ENCODE results near the gene GALNT14.

The GALNT14 gene

GRCh38 chr2:30948130-30948529 is 190.1 kb downstream of the GALNT14 start:
- H3K27me3 ChIP-seq, result no peaks in the 10 kb centered on the region
- no peak overlapping the region for H3K4me3 ChIP-seq
- H3K9ac ChIP-seq, result no peak overlapping the region
- H3K4me2 ChIP-seq, result no peak overlapping the region
- H4K20me1 ChIP-seq, result no peaks in the 10 kb centered on the region
- peaks cover 16% of the 10 kb centered on the region; the same call in 1 of the 2 replicates for H3K9me3 ChIP-seq
- no peak overlapping the region for H3K27ac ChIP-seq
- peaks cover 15% of the 10 kb centered on the region for H3K4me1 ChIP-seq
- peaks cover 94% of the 10 kb centered on the region for H3K36me3 ChIP-seq
- no peak for TF ChIP-seq Cebpa-rat (IDR thresholded peaks at IDR 0.05)

GRCh38 chr2:30947686-30948085 is 190.6 kb downstream of the GALNT14 start:
- peaks cover 19% of the 10 kb centered on the region for H3K4me1 ChIP-seq
- peaks cover 94% of the 10 kb centered on the region for H3K36me3 ChIP-seq
- no peak overlapping the region for H3K9ac ChIP-seq
- no peak overlapping the region for H3K4me3 ChIP-seq
- no peaks in the 10 kb centered on the region for H3K27me3 ChIP-seq
- no peak for TF ChIP-seq Cebpa-rat (IDR thresholded peaks at IDR 0.05)
- no peak overlapping the region for H3K27ac ChIP-seq
- no peaks in the 10 kb centered on the region for H4K20me1 ChIP-seq
- peaks cover 16% of the 10 kb centered on the region; the same call in 1 of the 2 replicates for H3K9me3 ChIP-seq
- no peak overlapping the region for H3K4me2 ChIP-seq

GRCh38 chr2:30942419-30942818 is 195.8 kb downstream of the GALNT14 start:
- H3K9me3 ChIP-seq, result no peaks in the 10 kb centered on the region
- H3K4me3 ChIP-seq, result no peak overlapping the region
- no peak for TF ChIP-seq Cebpa-rat (IDR thresholded peaks at IDR 0.05)
- peaks cover 100% of the 10 kb centered on the region for H3K36me3 ChIP-seq
- no peaks in the 10 kb centered on the region for H4K20me1 ChIP-seq
- peaks cover 15% of the 10 kb centered on the region; the same call in 1 of the 2 replicates for H3K4me1 ChIP-seq
- H3K9ac ChIP-seq, result no peak overlapping the region
- H3K27ac ChIP-seq, result no peak overlapping the region
- no peaks in the 10 kb centered on the region for H3K27me3 ChIP-seq
- no peak overlapping the region for H3K4me2 ChIP-seq

- Histone ChIP-seq H3K4me3 (no peak overlapping the region), H3K27ac (no peak overlapping the region), H3K27me3 (no peaks in the 10 kb centered on the region), H3K4me2 (no peak overlapping the region), H3K36me3 (peaks cover 100% of the 10 kb centered on the region), H4K20me1 (no peaks in the 10 kb centered on the region), H3K9me3 (no peaks in the 10 kb centered on the region), H3K9ac (no peak overlapping the region), H3K4me1 (peaks cover 15% of the 10 kb centered on the region; the same call in 1 of the 2 replicates)
- no peak for TF ChIP-seq Cebpa-rat (IDR thresholded peaks at IDR 0.05)
Observed at GRCh38 chr2:30940839-30941238, 197.4 kb downstream of the GALNT14 start.

- Histone ChIP-seq H4K20me1 (no peaks in the 10 kb centered on the region), H3K4me2 (no peak overlapping the region), H3K27me3 (no peaks in the 10 kb centered on the region), H3K27ac (no peak overlapping the region), H3K9ac (no peak overlapping the region), H3K9me3 (no peaks in the 10 kb centered on the region), H3K36me3 (peaks cover 100% of the 10 kb centered on the region), H3K4me3 (no peak overlapping the region), H3K4me1 (peaks cover 16% of the 10 kb centered on the region)
- no peak for TF ChIP-seq Cebpa-rat (IDR thresholded peaks at IDR 0.05)
Observed at GRCh38 chr2:30939364-30939763, 198.9 kb downstream of the GALNT14 start.

GRCh38 chr2:30938196-30938595 is 200.0 kb downstream of the GALNT14 start:
- no peak overlapping the region for H3K9ac ChIP-seq
- H3K9me3 ChIP-seq, result no peaks in the 10 kb centered on the region
- H3K36me3 ChIP-seq, result peaks cover 93% of the 10 kb centered on the region
- no peaks in the 10 kb centered on the region for H4K20me1 ChIP-seq
- H3K4me2 ChIP-seq, result no peak overlapping the region
- peaks cover 23% of the 10 kb centered on the region for H3K4me1 ChIP-seq
- no peak overlapping the region for H3K27ac ChIP-seq
- H3K4me3 ChIP-seq, result no peak overlapping the region
- no peak for TF ChIP-seq Cebpa-rat (IDR thresholded peaks at IDR 0.05)
- no peaks in the 10 kb centered on the region for H3K27me3 ChIP-seq

- H3K4me3 ChIP-seq, result no peak overlapping the region
- peaks cover 89% of the 10 kb centered on the region for H3K36me3 ChIP-seq
- no peak overlapping the region for H3K4me2 ChIP-seq
- no peaks in the 10 kb centered on the region for H3K9me3 ChIP-seq
- no peak overlapping the region for H3K9ac ChIP-seq
- H3K27me3 ChIP-seq, result no peaks in the 10 kb centered on the region
- TF ChIP-seq Cebpa-rat (IDR thresholded peaks at IDR 0.05), result no peak
- no peaks in the 10 kb centered on the region for H4K20me1 ChIP-seq
- H3K27ac ChIP-seq, result no peak overlapping the region
- H3K4me1 ChIP-seq, result peaks cover 25% of the 10 kb centered on the region
Observed at GRCh38 chr2:30936977-30937376, 201.3 kb downstream of the GALNT14 start.

- H4K20me1 ChIP-seq, result no peaks in the 10 kb centered on the region
- H3K9me3 ChIP-seq, result no peaks in the 10 kb centered on the region
- peaks cover 37% of the 10 kb centered on the region for H3K4me1 ChIP-seq
- H3K4me2 ChIP-seq, result no peak overlapping the region
- H3K9ac ChIP-seq, result no peak overlapping the region
- no peaks in the 10 kb centered on the region for H3K27me3 ChIP-seq
- H3K27ac ChIP-seq, result no peak overlapping the region
- peaks cover 87% of the 10 kb centered on the region for H3K36me3 ChIP-seq
- H3K4me3 ChIP-seq, result no peak overlapping the region
- no peak for TF ChIP-seq Cebpa-rat (IDR thresholded peaks at IDR 0.05)
Observed at GRCh38 chr2:30935795-30936194, 202.4 kb downstream of the GALNT14 start.

- Histone ChIP-seq H4K20me1 (no peaks in the 10 kb centered on the region), H3K27ac (no peak overlapping the region), H3K27me3 (no peaks in the 10 kb centered on the region), H3K4me2 (0 out of 2 replicates have a peak overlapping the region, but pooled peaks have one; percentile 82), H3K4me1 (peaks cover 54% of the 10 kb centered on the region), H3K36me3 (peaks cover 80% of the 10 kb centered on the region), H3K4me3 (no peak overlapping the region), H3K9me3 (no peaks in the 10 kb centered on the region), H3K9ac (no peak overlapping the region)
- no peak for TF ChIP-seq Cebpa-rat (IDR thresholded peaks at IDR 0.05)
Observed at GRCh38 chr2:30934066-30934465, 204.2 kb downstream of the GALNT14 start.

GRCh38 chr2:30933496-30933895 is 204.7 kb downstream of the GALNT14 start:
- TF ChIP-seq Cebpa-rat (IDR thresholded peaks at IDR 0.05), result no peak
- Histone ChIP-seq H3K9me3 (no peaks in the 10 kb centered on the region), H3K9ac (no peak overlapping the region), H3K4me2 (peak overlapping the region; percentile 82), H3K4me3 (no peak overlapping the region), H3K36me3 (peaks cover 79% of the 10 kb centered on the region), H3K4me1 (peaks cover 60% of the 10 kb centered on the region), H3K27ac (peak overlapping the region; percentile 23; the same call in 1 of the 2 replicates), H4K20me1 (no peaks in the 10 kb centered on the region), H3K27me3 (no peaks in the 10 kb centered on the region)

GRCh38 chr2:30932870-30933269 is 205.4 kb downstream of the GALNT14 start:
- Histone ChIP-seq H4K20me1 (no peaks in the 10 kb centered on the region), H3K9ac (no peak overlapping the region), H3K27me3 (no peaks in the 10 kb centered on the region), H3K4me2 (peak overlapping the region; percentile 82), H3K4me3 (no peak overlapping the region), H3K36me3 (peaks cover 77% of the 10 kb centered on the region), H3K9me3 (no peaks in the 10 kb centered on the region), H3K27ac (peak overlapping the region; percentile 23; the same call in 1 of the 2 replicates), H3K4me1 (peaks cover 66% of the 10 kb centered on the region)
- no peak for TF ChIP-seq Cebpa-rat (IDR thresholded peaks at IDR 0.05)

All from BLaER1 (cell line).